Tibial artery (tissue), 4 donors: ENCODE data around the gene LRRFIP1.
A peak's percentile ranks its signal among the peaks of the same experiment; 100 is the strongest.

ENCODE experiments used
- DNase-seq, 2 donors: peaks; one replicate each; pipeline ENCODE4 v3.0.0-alpha.2; 2019
- H3K27ac ChIP-seq, 2 donors: fragments of 200-600 bp; sonication (generic) in 1 of 2; 1 replicate in 1 of 2; 2 replicates in 1 of 2; pipeline ENCODE4 v1.5.1; 2018 to 2019; ENCODE audit warnings: mild to moderate bottlenecking in 1 of 2
- H3K27me3 ChIP-seq, 2 donors: fragments of 200-600 bp; sonication (generic) in 1 of 2; one replicate each; pipeline versions ENCODE4 v1.5.1 to v1.6.0; 2016 to 2019
- H3K36me3 ChIP-seq, 3 donors: fragments of 200-600 bp; sonication (generic) in 2 of 3; one replicate each; pipeline ENCODE4 v1.5.1; 2016 to 2019; ENCODE audit warnings: mild to moderate bottlenecking in 2 of 3
- H3K4me1 ChIP-seq, 4 donors: fragments of 200-600 bp; sonication (generic) in 2 of 4; 1 replicate in 3 of 4; 2 replicates in 1 of 4; pipeline ENCODE4 v1.5.1; 2016 to 2019
- H3K4me3 ChIP-seq, 2 donors: fragments of 200-600 bp; sonication (generic) in 1 of 2; 1 replicate in 1 of 2; 2 replicates in 1 of 2; pipeline ENCODE4 v1.5.1; 2018 to 2019; ENCODE audit warnings: mild to moderate bottlenecking in 2 of 2
- H3K9me3 ChIP-seq, 3 donors: fragments of 200-600 bp; sonication (generic) in 1 of 3; one replicate each; pipeline ENCODE4 v1.5.1; 2016 to 2019
- CTCF ChIP-seq, 2 experiments: fragments of 200-600 bp in 1 of 2; fragments of 450-650 bp in 1 of 2; IDR thresholded peaks; one replicate each; pipeline ENCODE4 v1.5.1; 2017 to 2019; ENCODE audit warnings: antibody characterized with exemption in 2 of 2, mild to moderate bottlenecking in 1 of 2, moderate library complexity in 1 of 2
- intact Hi-C: fragments of 100-400 bp; cut with DNase I; formaldehyde crosslinking; loops from one replicate; pipeline ENCODE4 v1.15.0; 2023; ENCODE audit warnings: low total_unique reads

The LRRFIP1 gene

GRCh38 chr2:237596520-237597195 lies 30.7 kb upstream of the LRRFIP1 start:
- Histone ChIP-seq H3K4me3 (no peak overlapping the region), H3K4me1 (peaks cover 0 to 65% (median 38%) of the 10 kb centered on the region in 4 donors), H3K27me3 (no peaks in the 10 kb centered on the region), H3K36me3 (no peaks in the 10 kb centered on the region), H3K9me3 (no peaks in the 10 kb centered on the region), H3K27ac (peak overlapping the region; percentile 97 to 98)
- no peak for DNase-seq
- no peak for TF ChIP-seq CTCF (IDR thresholded peaks at IDR 0.05)
- intact Hi-C loops: no loop called here

- TF ChIP-seq CTCF (IDR thresholded peaks at IDR 0.05): no peak
- no peaks in the 10 kb centered on the region for H3K27me3 ChIP-seq
- intact Hi-C loops: no loop called here
- no peak for DNase-seq
- no peaks in the 10 kb centered on the region for H3K9me3 ChIP-seq
- peak overlapping the region; percentile 97 to 98 for H3K27ac ChIP-seq
- peaks cover 0 to 67% (median 37%) of the 10 kb centered on the region in 4 donors for H3K4me1 ChIP-seq
- no peaks in the 10 kb centered on the region for H3K36me3 ChIP-seq
- no peak overlapping the region for H3K4me3 ChIP-seq
These were observed 29.9 kb upstream of the LRRFIP1 start for GRCh38 chr2:237597196-237598145.

- intact Hi-C loops: no loop called here
- no peak for TF ChIP-seq CTCF (IDR thresholded peaks at IDR 0.05)
- peak overlapping the region; percentile 97 to 98 for H3K27ac ChIP-seq
- H3K27me3 ChIP-seq: no peaks in the 10 kb centered on the region
- no peaks in the 10 kb centered on the region for H3K36me3 ChIP-seq
- no peak for DNase-seq
- H3K4me3 ChIP-seq: no peak overlapping the region
- peaks cover 0 to 59% (median 33%) of the 10 kb centered on the region in 4 donors for H3K4me1 ChIP-seq
- H3K9me3 ChIP-seq: no peaks in the 10 kb centered on the region
These were observed 28.7 kb upstream of the LRRFIP1 start for GRCh38 chr2:237598468-237599208.

GRCh38 chr2:237599465-237600110 lies 27.8 kb upstream of the LRRFIP1 start:
- peaks cover 0 to 55% (median 26%) of the 10 kb centered on the region in 4 donors for H3K4me1 ChIP-seq
- TF ChIP-seq CTCF (IDR thresholded peaks at IDR 0.05): no peak
- peak overlapping the region; percentile 24 to 42 for H3K4me3 ChIP-seq
- DNase-seq: no peak
- peak overlapping the region; percentile 97 to 98 for H3K27ac ChIP-seq
- intact Hi-C loops: loop anchor here (5.0 kb wide), 1 partner anchor 143 kb away; no protein-coding TSS in a partner anchor
- H3K27me3 ChIP-seq: no peaks in the 10 kb centered on the region
- H3K36me3 ChIP-seq: no peaks in the 10 kb centered on the region
- H3K9me3 ChIP-seq: no peaks in the 10 kb centered on the region
